Esophagus squamous epithelium (tissue), 5 donors: ENCODE data around the gene DNAJC18. TPM values are rescaled to one million over a fixed set of nuclear protein-coding genes. Genes with fewer than 3 reads are reported as not detected.

Source experiments
- DNase-seq: peaks from one replicate; lab custom pipeline; 2025; lab: John Stamatoyannopoulos, UW
- H3K27ac ChIP-seq, 4 donors: fragments of 200-600 bp; sonication (generic); one replicate each; pipeline ENCODE4 v1.5.1; 2016 to 2019; ENCODE audit warnings: mild to moderate bottlenecking in 1 of 4
- H3K27me3 ChIP-seq, 4 donors: fragments of 200-600 bp; sonication (generic); 1 replicate in 3 of 4; 2 replicates in 1 of 4; pipeline versions ENCODE4 v1.5.1 to v1.6.0; 2017 to 2021; ENCODE audit warnings: antibody characterized with exemption in 1 of 4
- H3K36me3 ChIP-seq, 3 donors: fragments of 200-600 bp; sonication (generic); one replicate each; pipeline ENCODE4 v1.5.1; 2016 to 2019
- H3K4me1 ChIP-seq, 3 donors: fragments of 200-600 bp; sonication (generic); one replicate each; pipeline ENCODE4 v1.5.1; 2017 to 2019
- H3K4me3 ChIP-seq, 4 donors: fragments of 200-600 bp; sonication (generic); 1 replicate in 3 of 4; 2 replicates in 1 of 4; pipeline ENCODE4 v1.5.1; 2016 to 2019; ENCODE audit warnings: mild to moderate bottlenecking in 2 of 4, moderate library complexity in 1 of 4
- H3K9me3 ChIP-seq, 3 donors: fragments of 200-600 bp; sonication (generic); one replicate each; pipeline ENCODE4 v1.5.1; 2016 to 2019
- POLR2A ChIP-seq, 4 donors: fragments of 450-650 bp; IDR thresholded peaks; one replicate each; pipeline ENCODE4 v1.6.1; 2017; ENCODE audit warnings: antibody characterized with exemption in 4 of 4, mild to moderate bottlenecking in 4 of 4, moderate library complexity in 3 of 4
- WGBS, 2 donors: methylation state at CpG; one replicate each; pipeline ENCODE4 v1.1.5; 2018; 5-methylcytosine and 5-hydroxymethylcytosine counted together
- intact Hi-C: fragments of 100-400 bp; cut with DNase I; formaldehyde crosslinking; loops from one replicate; pipeline ENCODE4 v1.15.0; 2022
- small RNA-seq, 4 donors: library from RNA; depleted of rRNA; stranded (forward); fragments of <200 nt; gene quantifications; one replicate each; pipeline ENCODE3, GENCODE V24; 2016
- total RNA-seq, 4 donors: library from RNA; depleted of rRNA; stranded (reverse); fragments of >200 nt; gene quantifications; one replicate each; pipeline ENCODE4 v1.1.0, GENCODE V29; 2016
- TF ChIP-seq, protein P1 (sequence below), 6 experiments: fragments of 450-650 bp in 4 of 6; fragments of 200-600 bp in 2 of 6; sonication (generic) in 2 of 6; IDR thresholded peaks; one replicate each; pipeline ENCODE4 v1.5.1; 2016 to 2019; ENCODE audit warnings: antibody characterized with exemption in 6 of 6, mild to moderate bottlenecking in 4 of 6, moderate library complexity in 4 of 6
- donor health status: DM: yes; HTN: yes; CAD: no.

The DNAJC18 gene
- total RNA-seq, 4 donors from 2014 or later, result 0.53 to 6.9 (median 3.9) TPM

DNA sequence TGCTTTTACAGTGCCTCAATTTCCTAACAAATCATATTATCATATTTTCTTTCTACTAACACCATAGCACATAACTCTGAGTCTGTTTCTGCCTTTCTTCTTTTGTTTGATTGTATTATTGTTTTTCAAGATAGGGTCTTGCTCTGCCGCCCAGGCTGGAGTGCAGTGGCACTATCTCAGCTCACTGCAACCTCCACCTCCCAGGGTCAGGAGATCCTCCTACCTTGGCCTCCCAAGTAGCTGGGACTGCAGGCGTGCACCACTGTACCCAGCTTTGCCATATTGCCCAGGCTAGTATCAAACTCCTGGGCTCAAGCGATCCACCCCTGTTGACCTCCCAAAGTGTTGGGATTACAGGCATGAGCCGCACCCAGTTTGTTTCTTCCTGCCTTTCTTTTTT is 78.9 kb downstream of the DNAJC18 start:
- 90 to 92% methylated on average over 4 of the region's 4 CpGs for WGBS, 2 donors

More for the DNA sequence above, 78.9 kb downstream of the DNAJC18 start:
- Histone ChIP-seq H3K4me1 (peaks cover 0 to 65% (median 16%) of the 10 kb centered on the region in 3 donors), H3K9me3 (no peaks in the 10 kb centered on the region), H3K27me3 (no peaks in the 10 kb centered on the region), H3K27ac (no peak overlapping the region), H3K36me3 (peaks cover 6 to 48% (median 14%) of the 10 kb centered on the region in 3 donors), H3K4me3 (no peak overlapping the region)
- TF ChIP-seq, protein P1, sequence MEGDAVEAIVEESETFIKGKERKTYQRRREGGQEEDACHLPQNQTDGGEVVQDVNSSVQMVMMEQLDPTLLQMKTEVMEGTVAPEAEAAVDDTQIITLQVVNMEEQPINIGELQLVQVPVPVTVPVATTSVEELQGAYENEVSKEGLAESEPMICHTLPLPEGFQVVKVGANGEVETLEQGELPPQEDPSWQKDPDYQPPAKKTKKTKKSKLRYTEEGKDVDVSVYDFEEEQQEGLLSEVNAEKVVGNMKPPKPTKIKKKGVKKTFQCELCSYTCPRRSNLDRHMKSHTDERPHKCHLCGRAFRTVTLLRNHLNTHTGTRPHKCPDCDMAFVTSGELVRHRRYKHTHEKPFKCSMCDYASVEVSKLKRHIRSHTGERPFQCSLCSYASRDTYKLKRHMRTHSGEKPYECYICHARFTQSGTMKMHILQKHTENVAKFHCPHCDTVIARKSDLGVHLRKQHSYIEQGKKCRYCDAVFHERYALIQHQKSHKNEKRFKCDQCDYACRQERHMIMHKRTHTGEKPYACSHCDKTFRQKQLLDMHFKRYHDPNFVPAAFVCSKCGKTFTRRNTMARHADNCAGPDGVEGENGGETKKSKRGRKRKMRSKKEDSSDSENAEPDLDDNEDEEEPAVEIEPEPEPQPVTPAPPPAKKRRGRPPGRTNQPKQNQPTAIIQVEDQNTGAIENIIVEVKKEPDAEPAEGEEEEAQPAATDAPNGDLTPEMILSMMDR (IDR thresholded peaks at IDR 0.05), result no peak
- no peak for TF ChIP-seq POLR2A (IDR thresholded peaks at IDR 0.05)
- intact Hi-C loops, result no loop called here
- DNase-seq, result no peak

Small RNA genes within 50 kb of the gene (small RNA-seq; reads per million reads assigned to genes)
- gene RNU5B-4P, result 0 reads per million in 4 donors

Other genes starting within 250 kb of the DNAJC18 start
- gene SIL1, start 241.2 kb downstream of the DNAJC18 start, total RNA-seq, result 10 to 100 TPM; 18.0 to 34.6 (median 18.3) TPM
- 100 to 1,000 TPM; 103 to 185 (median 147) TPM for gene MATR3, start 145.8 kb downstream of the DNAJC18 start, total RNA-seq
- 10 to 100 TPM; 33.7 to 69.0 (median 57.6) TPM for gene PAIP2, start 97.7 kb downstream of the DNAJC18 start, total RNA-seq
- gene SLC23A1, start 56.2 kb downstream of the DNAJC18 start, total RNA-seq, result 1 to 10 TPM in 1 of 4 donors, not detected in 3; 6.4 TPM
- gene MZB1, start 49.6 kb downstream of the DNAJC18 start, total RNA-seq, result 10 to 100 TPM in 1 of 4 donors, 1 to 10 TPM in 1, under 1 TPM in 2; 0.49 to 11.0 (median 2.0) TPM
- 1 to 10 TPM in 3 of 4 donors, under 1 TPM in 1; 0.95 to 1.8 (median 1.0) TPM for gene PROB1, start 44.4 kb downstream of the DNAJC18 start, total RNA-seq
- 1 to 10 TPM; 1.5 to 5.9 (median 5.5) TPM for gene SPATA24, start 35.4 kb downstream of the DNAJC18 start, total RNA-seq
- 10 to 100 TPM in 2 of 4 donors, 1 to 10 TPM in 2; 1.7 to 19.5 (median 6.9) TPM for gene ECSCR, start 23.2 kb upstream of the DNAJC18 start, total RNA-seq
- gene SMIM33, start 31.5 kb upstream of the DNAJC18 start, total RNA-seq, result not detected
- 10 to 100 TPM; 33.0 to 49.6 (median 38.6) TPM for gene STING1, start 43.2 kb upstream of the DNAJC18 start, total RNA-seq
- gene UBE2D2, start 121.8 kb upstream of the DNAJC18 start, total RNA-seq, result 10 to 100 TPM; 63.7 to 85.4 (median 81.1) TPM
- gene CXXC5, start 208.8 kb upstream of the DNAJC18 start, total RNA-seq, result 10 to 100 TPM; 13.9 to 40.4 (median 22.9) TPM